Ishikawa (cell line): ENCODE data around the gene DCXR.

Experiments used
- CEBPB ChIP-seq: IDR thresholded peaks from 2 replicates; pipeline ENCODE4 v1.6.1; 2012
- CREB1 ChIP-seq: IDR thresholded peaks from 2 replicates; pipeline ENCODE4 v1.6.1; 2012; ENCODE audit warnings: low read depth
- EGR1 ChIP-seq: IDR thresholded peaks from 2 replicates; pipeline ENCODE4 v1.6.1; 2012
- EP300 ChIP-seq: IDR thresholded peaks from 2 replicates; pipeline ENCODE4 v1.6.1; 2012; ENCODE audit warnings: borderline replicate concordance
- FOXM1 ChIP-seq: IDR thresholded peaks from 2 replicates; pipeline ENCODE4 v1.6.1; 2012; ENCODE audit warnings: low read depth, borderline replicate concordance
- NFIC ChIP-seq: IDR thresholded peaks from 2 replicates; pipeline ENCODE4 v1.6.1; 2012
- RAD21 ChIP-seq: IDR thresholded peaks from 2 replicates; pipeline ENCODE4 v1.6.1; 2012; ENCODE audit warnings: low read depth
- TAF1 ChIP-seq: IDR thresholded peaks from 2 replicates; pipeline ENCODE4 v1.6.1; 2012; ENCODE audit warnings: low read depth, mild to moderate bottlenecking
- TCF12 ChIP-seq: IDR thresholded peaks from 2 replicates; pipeline ENCODE4 v1.6.1; 2012; ENCODE audit warnings: low read depth
- TEAD4 ChIP-seq: IDR thresholded peaks from 2 replicates; pipeline ENCODE4 v1.6.1; 2012
- YY1 ChIP-seq: IDR thresholded peaks from 2 replicates; pipeline ENCODE4 v1.6.1; 2012; ENCODE audit warnings: low read depth
- ZBTB7A ChIP-seq: IDR thresholded peaks from 2 replicates; pipeline ENCODE4 v1.6.1; 2012; ENCODE audit warnings: low read depth
- TF ChIP-seq, protein P1 (sequence below): IDR thresholded peaks from 2 replicates; pipeline ENCODE4 v1.6.1; 2012
- TF ChIP-seq, protein P2 (sequence below): IDR thresholded peaks from 2 replicates; pipeline ENCODE4 v1.6.1; 2012; ENCODE audit warnings: low read depth, mild to moderate bottlenecking
- TF ChIP-seq, protein P3 (sequence below): IDR thresholded peaks from 2 replicates; pipeline ENCODE4 v1.6.1; 2012

The DCXR gene

DNA sequence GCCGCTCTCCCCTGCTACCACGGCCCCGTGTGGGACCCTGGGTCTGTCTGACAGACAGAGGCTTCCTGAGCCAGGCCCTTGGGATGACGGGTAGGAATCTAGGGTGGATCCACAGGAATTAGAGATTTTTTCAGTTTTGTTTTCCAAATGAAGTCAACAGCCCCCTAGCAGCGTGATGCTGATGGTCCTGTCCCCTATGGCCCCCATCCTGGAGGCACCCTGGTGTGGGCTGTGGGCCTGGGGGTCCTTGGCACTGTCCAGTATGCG, 30.3 kb downstream of the DCXR start:
- TF ChIP-seq RAD21: no peak
- TF ChIP-seq, protein P1, sequence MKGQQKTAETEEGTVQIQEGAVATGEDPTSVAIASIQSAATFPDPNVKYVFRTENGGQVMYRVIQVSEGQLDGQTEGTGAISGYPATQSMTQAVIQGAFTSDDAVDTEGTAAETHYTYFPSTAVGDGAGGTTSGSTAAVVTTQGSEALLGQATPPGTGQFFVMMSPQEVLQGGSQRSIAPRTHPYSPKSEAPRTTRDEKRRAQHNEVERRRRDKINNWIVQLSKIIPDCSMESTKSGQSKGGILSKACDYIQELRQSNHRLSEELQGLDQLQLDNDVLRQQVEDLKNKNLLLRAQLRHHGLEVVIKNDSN: no peak
- TF ChIP-seq, protein P2, sequence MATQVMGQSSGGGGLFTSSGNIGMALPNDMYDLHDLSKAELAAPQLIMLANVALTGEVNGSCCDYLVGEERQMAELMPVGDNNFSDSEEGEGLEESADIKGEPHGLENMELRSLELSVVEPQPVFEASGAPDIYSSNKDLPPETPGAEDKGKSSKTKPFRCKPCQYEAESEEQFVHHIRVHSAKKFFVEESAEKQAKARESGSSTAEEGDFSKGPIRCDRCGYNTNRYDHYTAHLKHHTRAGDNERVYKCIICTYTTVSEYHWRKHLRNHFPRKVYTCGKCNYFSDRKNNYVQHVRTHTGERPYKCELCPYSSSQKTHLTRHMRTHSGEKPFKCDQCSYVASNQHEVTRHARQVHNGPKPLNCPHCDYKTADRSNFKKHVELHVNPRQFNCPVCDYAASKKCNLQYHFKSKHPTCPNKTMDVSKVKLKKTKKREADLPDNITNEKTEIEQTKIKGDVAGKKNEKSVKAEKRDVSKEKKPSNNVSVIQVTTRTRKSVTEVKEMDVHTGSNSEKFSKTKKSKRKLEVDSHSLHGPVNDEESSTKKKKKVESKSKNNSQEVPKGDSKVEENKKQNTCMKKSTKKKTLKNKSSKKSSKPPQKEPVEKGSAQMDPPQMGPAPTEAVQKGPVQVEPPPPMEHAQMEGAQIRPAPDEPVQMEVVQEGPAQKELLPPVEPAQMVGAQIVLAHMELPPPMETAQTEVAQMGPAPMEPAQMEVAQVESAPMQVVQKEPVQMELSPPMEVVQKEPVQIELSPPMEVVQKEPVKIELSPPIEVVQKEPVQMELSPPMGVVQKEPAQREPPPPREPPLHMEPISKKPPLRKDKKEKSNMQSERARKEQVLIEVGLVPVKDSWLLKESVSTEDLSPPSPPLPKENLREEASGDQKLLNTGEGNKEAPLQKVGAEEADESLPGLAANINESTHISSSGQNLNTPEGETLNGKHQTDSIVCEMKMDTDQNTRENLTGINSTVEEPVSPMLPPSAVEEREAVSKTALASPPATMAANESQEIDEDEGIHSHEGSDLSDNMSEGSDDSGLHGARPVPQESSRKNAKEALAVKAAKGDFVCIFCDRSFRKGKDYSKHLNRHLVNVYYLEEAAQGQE: no peak
- TF ChIP-seq, protein P3, sequence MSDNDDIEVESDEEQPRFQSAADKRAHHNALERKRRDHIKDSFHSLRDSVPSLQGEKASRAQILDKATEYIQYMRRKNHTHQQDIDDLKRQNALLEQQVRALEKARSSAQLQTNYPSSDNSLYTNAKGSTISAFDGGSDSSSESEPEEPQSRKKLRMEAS: no peak

DNA sequence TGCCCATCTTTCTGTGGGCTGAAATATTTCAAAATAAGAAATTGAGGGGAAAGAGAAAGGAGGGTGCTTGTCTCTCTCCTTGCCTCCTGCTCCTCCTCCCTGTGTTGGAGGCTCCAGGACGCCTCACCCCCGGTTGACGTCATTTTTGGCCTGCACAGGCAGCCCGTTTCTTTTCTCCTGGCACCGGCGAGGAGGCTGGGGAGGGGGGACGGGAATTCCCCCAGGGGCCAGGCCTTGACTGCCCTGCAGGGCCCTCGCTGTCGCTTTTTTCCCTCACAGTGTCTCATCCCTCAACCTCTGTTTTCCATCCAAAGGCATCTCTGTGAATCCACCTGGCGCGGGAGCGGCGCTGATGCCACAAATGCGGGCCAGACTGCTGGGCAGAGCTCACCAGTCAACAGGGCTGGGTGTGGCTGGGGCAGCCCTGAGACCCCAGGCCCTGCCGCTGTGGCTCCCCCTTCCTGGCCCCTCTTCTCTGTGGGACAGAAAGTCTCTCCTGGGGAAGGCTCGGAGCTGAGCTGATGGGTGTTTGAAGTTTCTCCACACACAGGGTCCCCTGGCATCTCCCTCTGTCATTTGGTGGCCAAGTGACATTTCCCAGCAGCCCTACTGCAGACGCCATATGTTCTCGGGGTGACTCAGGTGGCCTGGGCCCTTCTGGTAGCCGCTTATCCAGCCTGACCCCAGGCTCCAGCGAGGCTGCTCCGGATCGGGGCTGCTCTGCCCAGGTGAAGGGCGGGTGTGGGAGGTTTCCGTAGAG, 30.8 kb downstream of the DCXR start:
- TF ChIP-seq, protein P1: no peak
- TF ChIP-seq TAF1 (no peak), TEAD4 (no peak), CREB1 (no peak), EGR1 (no peak), NFIC (no peak), CEBPB (no peak), TCF12 (no peak), YY1 (no peak), EP300 (no peak), ZBTB7A (no peak), FOXM1 (no peak), RAD21 (no peak)
- TF ChIP-seq, protein P3: no peak
- TF ChIP-seq, protein P2: no peak

DNA sequence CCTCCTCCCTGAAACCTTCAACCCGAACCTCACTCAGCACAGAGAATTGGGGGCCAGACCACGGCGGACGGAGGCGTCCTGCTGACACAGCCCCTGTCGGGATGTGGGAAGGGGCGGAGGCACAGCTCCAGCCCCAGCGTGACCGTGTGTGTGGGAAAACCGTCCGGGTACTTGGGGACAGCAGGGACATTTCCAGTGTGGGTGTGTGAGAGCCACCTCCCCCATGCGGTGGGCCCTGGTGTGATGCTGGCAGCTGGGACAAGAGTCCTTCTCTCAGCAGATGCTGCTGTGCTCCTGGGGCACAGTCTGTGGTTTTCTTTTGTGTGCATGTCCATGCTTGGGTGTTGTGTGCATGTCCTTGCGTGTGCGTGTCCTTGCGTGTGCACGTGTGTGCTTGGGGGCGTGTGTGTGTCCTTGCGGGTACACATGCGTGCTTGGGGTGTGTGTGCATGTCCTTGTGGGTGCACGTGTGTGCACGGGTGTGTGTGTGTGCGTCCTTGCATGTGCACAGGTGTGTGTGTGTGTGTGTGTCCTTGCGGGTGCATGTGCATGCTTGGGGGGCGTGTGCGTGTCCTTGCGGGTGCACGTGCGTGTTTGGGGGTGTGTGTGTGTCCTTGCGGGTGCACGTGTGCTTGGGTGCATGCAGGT, 31.7 kb downstream of the DCXR start:
- TF ChIP-seq CREB1 (no peak), EP300 (no peak), ZBTB7A (no peak), NFIC (no peak), RAD21 (no peak), TCF12 (no peak), FOXM1 (no peak), CEBPB (no peak)
- TF ChIP-seq, protein P1: no peak

DNA sequence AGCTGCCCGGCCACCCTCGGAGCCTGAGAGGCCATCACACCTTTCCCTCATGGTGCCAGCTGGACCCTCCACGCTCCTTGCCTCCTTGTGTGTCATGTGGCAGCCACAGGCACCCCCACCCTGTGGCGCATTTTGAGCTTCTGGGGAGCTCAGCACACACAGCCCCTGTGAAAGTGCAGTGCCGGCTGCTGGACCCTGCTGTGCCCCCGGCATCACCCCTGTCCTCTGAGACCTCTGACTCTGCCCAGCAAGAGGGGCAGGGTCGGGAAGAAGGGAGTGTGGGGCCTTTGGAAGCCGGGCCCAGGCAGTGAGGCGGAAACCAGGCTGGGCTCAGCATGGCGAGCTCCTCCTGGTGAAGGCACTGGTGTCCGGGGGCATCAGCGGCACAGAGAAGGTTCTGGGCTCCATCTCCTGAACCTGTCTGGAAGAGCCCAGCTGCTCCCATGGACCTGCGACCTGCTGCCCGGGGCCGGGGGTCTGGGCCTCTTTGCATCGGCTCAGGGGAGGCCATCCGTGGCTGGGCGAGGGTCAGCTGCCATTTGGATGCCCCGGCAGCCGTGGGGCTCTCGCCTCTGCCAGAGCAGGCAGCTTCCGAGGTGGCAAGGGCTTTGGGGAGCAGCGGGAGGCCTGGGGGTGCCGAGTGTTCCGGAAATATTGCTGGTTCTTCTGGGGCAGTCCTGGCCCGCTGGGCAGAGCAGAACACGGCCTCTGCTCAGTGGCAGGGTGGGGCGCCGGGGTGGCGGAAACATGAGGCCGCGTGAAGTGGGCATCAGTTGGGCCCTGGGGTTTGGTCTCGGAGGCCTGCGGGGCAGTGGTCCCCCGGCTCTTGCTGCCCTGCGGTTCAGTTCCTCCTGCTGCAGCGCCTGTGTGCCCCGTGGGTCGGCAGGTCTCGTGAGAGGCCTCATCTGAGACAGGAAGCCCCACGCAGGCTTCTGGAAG, 32.7 kb downstream of the DCXR start:
- TF ChIP-seq, protein P2: no peak
- TF ChIP-seq RAD21 (no peak), FOXM1 (no peak), CEBPB (no peak), TAF1 (no peak), EP300 (no peak), NFIC (no peak), EGR1 (no peak), YY1 (no peak), TCF12 (no peak), TEAD4 (no peak), CREB1 (no peak), ZBTB7A (no peak)
- TF ChIP-seq, protein P3: no peak
- TF ChIP-seq, protein P1: no peak
